HCT116 (cell line): ENCODE data around the gene SSB. TPM values are rescaled to one million over a fixed set of nuclear protein-coding genes. Genes with fewer than 3 reads are reported as not detected.

Experiments used
- ATAC-seq: fragments of 200-7000 bp; cut with Tn5 transposase; 2 replicates; pipeline ENCODE4 v1.9.1; 2020; ENCODE audit warnings: mild to moderate bottlenecking, moderate library complexity
- BruUV-seq: library from RNA; stranded (reverse); fragments of 400-500 nt; replicated peaks from 2 replicates; lab custom pipeline; 2021; lab: Mats Ljungman, UMichigan
- CTCF ChIA-PET: fragments of 300-600 bp; sonication (Branson Sonifier 250); formaldehyde crosslinking; loops from one replicate; lab custom pipeline; 2021; ENCODE audit warnings: antibody characterized with exemption; lab: Charles Lee
- POLR2A ChIA-PET: fragments of 300-600, 350-600 bp; sonication (Branson Sonifier 250); formaldehyde crosslinking; loops from one replicate; lab custom pipeline; 2021; ENCODE audit warnings: antibody characterized with exemption; lab: Charles Lee
- RAD21 ChIA-PET, 2 experiments: fragments of 300-600 bp; sonication (Branson Sonifier 250); formaldehyde crosslinking; loops; one replicate each; lab custom pipeline; 2023; ENCODE audit warnings: low total read pairs in 2 of 2; ENCODE audit not compliant: uncharacterized antibody in 2 of 2, unreplicated experiment in 2 of 2, low non-redundant PET in 1 of 2; lab: Charles Lee
- DNase-seq: peaks from one replicate; pipeline ENCODE4 v3.0.0-alpha.2; 2010; ENCODE audit warnings: low read depth, low spot score
- H2AFZ ChIP-seq: fragments of 200-600 bp; shearing (Covaris generic), sonication (generic); 2 replicates; pipeline ENCODE4 v1.6.1; 2017; ENCODE audit warnings: low read depth, mixed run types, mixed read lengths, antibody characterized with exemption, low read length; ENCODE audit not compliant: poor library complexity, severe bottlenecking
- H3K27ac ChIP-seq: 2 replicates; pipeline ENCODE4 v1.5.1; 2012; ENCODE audit warnings: low read depth, low read length
- H3K27me3 ChIP-seq: fragments of 200-600 bp; sonication (generic); 2 replicates; pipeline ENCODE4 v1.6.1; 2016; ENCODE audit warnings: mixed run types, low read length, mixed read lengths; ENCODE audit not compliant: insufficient read depth
- H3K36me3 ChIP-seq, 2 experiments: fragments of 200-500 bp in 1 of 2; fragments of 200-600 bp in 1 of 2; sonication (Bioruptor generic) in 1 of 2; sonication (generic) in 1 of 2; 2 replicates each; pipeline versions ENCODE4 v1.5.1 to v1.6.1; 2014 to 2016; ENCODE audit warnings: low read length in 2 of 2, inconsistent platforms in 1 of 2, mixed read lengths in 1 of 2, mixed run types in 1 of 2; ENCODE audit not compliant: insufficient read depth in 2 of 2, control insufficient read depth in 1 of 2
- H3K4me1 ChIP-seq, 2 experiments: fragments of 200-600 bp in 1 of 2; sonication (generic) in 1 of 2; 2 replicates each; pipeline versions ENCODE4 v1.5.1 to v1.6.1; 2012 to 2017; ENCODE audit warnings: low read length in 2 of 2, inconsistent platforms in 1 of 2, mild to moderate bottlenecking in 1 of 2, mixed read lengths in 1 of 2, mixed run types in 1 of 2, moderate library complexity in 1 of 2; ENCODE audit not compliant: insufficient read depth in 2 of 2, control insufficient read depth in 1 of 2
- H3K4me2 ChIP-seq: fragments of 200-600 bp; sonication (generic); 2 replicates; pipeline ENCODE4 v1.6.1; 2017; ENCODE audit warnings: mixed run types, low read length, mixed read lengths
- H3K4me3 ChIP-seq, 2 experiments: fragments of 200-600 bp in 1 of 2; sonication (generic) in 1 of 2; replicated peaks in 1 of 2; 2 replicates each; pipeline ENCODE4 v1.5.1; 2011 to 2016; ENCODE audit warnings: low read length in 2 of 2, control low read depth in 1 of 2, low read depth in 1 of 2, mild to moderate bottlenecking in 1 of 2, mixed read lengths in 1 of 2, mixed run types in 1 of 2
- H3K79me2 ChIP-seq: fragments of 200-600 bp; sonication (generic); 2 replicates; pipeline ENCODE4 v1.6.1; 2017; ENCODE audit warnings: mild to moderate bottlenecking, mixed run types, low read length, moderate library complexity, mixed read lengths; ENCODE audit not compliant: insufficient read depth
- H3K9ac ChIP-seq: fragments of 200-600 bp; sonication (generic); 2 replicates; pipeline ENCODE4 v1.6.1; 2016; ENCODE audit warnings: low read length, mixed read lengths
- H3K9me2 ChIP-seq: fragments of 200-600 bp; sonication (generic), shearing (Covaris generic); 2 replicates; pipeline ENCODE4 v1.6.1; 2017; ENCODE audit warnings: mixed run types, mild to moderate bottlenecking, moderate library complexity; ENCODE audit not compliant: insufficient read depth
- H3K9me3 ChIP-seq, 2 experiments: fragments of 200-500 bp in 1 of 2; fragments of 200-600 bp in 1 of 2; sonication (Bioruptor generic) in 1 of 2; sonication (generic) in 1 of 2; 2 replicates each; pipeline ENCODE4 v1.6.1; 2014 to 2017; ENCODE audit warnings: low read length in 2 of 2, mixed read lengths in 2 of 2, inconsistent platforms in 1 of 2, low read depth in 1 of 2, mild to moderate bottlenecking in 1 of 2, mixed run types in 1 of 2, moderate library complexity in 1 of 2; ENCODE audit not compliant: control insufficient read depth in 1 of 2, insufficient read depth in 1 of 2
- H4K20me1 ChIP-seq: fragments of 200-600 bp; sonication (generic), shearing (Covaris generic); 2 replicates; pipeline ENCODE4 v1.6.1; 2017; ENCODE audit warnings: mixed run types, mild to moderate bottlenecking, moderate library complexity; ENCODE audit not compliant: insufficient read depth
- JUND ChIP-seq: IDR thresholded peaks from 2 replicates; pipeline ENCODE4 v1.6.1; 2012
- RAD21 ChIP-seq: IDR thresholded peaks from 2 replicates; pipeline ENCODE4 v1.6.1; 2012; ENCODE audit warnings: low read depth, mild to moderate bottlenecking
- SRF ChIP-seq: IDR thresholded peaks from 2 replicates; pipeline ENCODE4 v1.6.1; 2012; ENCODE audit warnings: low read depth
- ZNF274 ChIP-seq: fragments of 200-500 bp; sonication (Bioruptor generic); IDR thresholded peaks from 2 replicates; pipeline ENCODE4 v1.6.1; 2014; ENCODE audit warnings: mild to moderate bottlenecking, low read depth, low read length, inconsistent platforms
- intact Hi-C: fragments of 100-400 bp; cut with micrococcal nuclease; formaldehyde crosslinking; loops from 2 replicates; pipeline ENCODE4 v1.10.0; 2022
- total RNA-seq: library from RNA; stranded (reverse); gene quantifications from one replicate; pipeline ENCODE4 v1.2.1, GENCODE V29; 2021; ENCODE audit not compliant: unreplicated experiment
- TF ChIP-seq, protein P1 (sequence below): IDR thresholded peaks from 2 replicates; pipeline ENCODE4 v1.6.1; 2012
- TF ChIP-seq, protein P2 (sequence below): IDR thresholded peaks from 2 replicates; pipeline ENCODE4 v1.6.1; 2011; ENCODE audit warnings: mild to moderate bottlenecking, low read length, moderate library complexity; ENCODE audit not compliant: insufficient replicate concordance; ENCODE audit errors: extremely low read depth

The SSB gene
- total RNA-seq, 1 experiment from 2014 or later: 117 TPM

DNA sequence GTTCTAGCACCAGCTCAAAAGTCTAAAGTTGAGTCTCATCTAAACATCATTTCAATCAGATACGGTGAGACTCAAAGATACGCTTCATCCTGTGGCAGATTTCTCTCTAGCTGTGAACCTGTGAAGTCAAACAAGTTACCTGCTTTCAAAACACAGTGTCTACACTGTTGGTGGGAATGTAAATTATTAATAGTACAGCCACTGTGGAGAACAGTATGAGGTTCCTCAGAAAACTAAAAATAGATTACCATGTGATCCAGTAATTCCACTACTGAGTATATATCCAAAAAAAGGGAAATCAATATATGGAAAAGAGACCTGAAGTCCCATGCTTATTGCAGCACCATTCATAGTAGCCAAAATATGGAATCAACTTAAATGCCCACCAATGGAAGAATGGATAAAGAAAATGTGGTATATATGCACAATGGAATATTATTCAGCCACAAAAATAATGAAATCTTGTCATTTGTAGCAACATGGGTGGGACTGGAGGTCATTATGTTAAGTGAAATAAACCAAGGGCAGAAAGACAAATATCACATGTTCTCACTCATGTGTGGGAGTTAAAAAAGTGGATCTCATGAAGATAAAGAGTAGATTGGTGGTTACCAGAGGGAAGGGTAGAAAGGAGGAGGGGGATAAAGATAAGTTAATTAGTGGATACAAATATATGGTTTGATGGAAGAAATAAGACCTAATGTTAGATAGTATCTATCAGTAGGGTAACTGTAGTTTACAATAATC lies 40.2 kb downstream of the SSB start:
- TF ChIP-seq RAD21 (no peak), SRF (no peak), JUND (no peak), ZNF274 (no peak)
- TF ChIP-seq, protein P1, sequence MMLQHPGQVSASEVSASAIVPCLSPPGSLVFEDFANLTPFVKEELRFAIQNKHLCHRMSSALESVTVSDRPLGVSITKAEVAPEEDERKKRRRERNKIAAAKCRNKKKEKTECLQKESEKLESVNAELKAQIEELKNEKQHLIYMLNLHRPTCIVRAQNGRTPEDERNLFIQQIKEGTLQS: no peak
- TF ChIP-seq, protein P2, sequence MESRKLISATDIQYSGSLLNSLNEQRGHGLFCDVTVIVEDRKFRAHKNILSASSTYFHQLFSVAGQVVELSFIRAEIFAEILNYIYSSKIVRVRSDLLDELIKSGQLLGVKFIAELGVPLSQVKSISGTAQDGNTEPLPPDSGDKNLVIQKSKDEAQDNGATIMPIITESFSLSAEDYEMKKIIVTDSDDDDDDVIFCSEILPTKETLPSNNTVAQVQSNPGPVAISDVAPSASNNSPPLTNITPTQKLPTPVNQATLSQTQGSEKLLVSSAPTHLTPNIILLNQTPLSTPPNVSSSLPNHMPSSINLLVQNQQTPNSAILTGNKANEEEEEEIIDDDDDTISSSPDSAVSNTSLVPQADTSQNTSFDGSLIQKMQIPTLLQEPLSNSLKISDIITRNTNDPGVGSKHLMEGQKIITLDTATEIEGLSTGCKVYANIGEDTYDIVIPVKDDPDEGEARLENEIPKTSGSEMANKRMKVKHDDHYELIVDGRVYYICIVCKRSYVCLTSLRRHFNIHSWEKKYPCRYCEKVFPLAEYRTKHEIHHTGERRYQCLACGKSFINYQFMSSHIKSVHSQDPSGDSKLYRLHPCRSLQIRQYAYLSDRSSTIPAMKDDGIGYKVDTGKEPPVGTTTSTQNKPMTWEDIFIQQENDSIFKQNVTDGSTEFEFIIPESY: no peak
- H3K4me1 ChIP-seq: no peaks in the 10 kb centered on the region; a peak in 1 of 4 replicates
- H3K79me2 ChIP-seq: peaks cover 58% of the 10 kb centered on the region
- H3K36me3 ChIP-seq: no peaks in the 10 kb centered on the region
- H3K27me3 ChIP-seq: no peaks in the 10 kb centered on the region
- ChIA-PET CTCF (no interaction called here), RAD21 (no interaction called here), POLR2A (interaction anchor here (0.7 kb wide), 1 partner anchor 27 kb away, joined by 4 read pairs; no protein-coding TSS in a partner anchor)
- no peaks in the 10 kb centered on the region for H3K9me3 ChIP-seq
- no peaks in the 10 kb centered on the region for H4K20me1 ChIP-seq
- no peak overlapping the region for H2AFZ ChIP-seq
- intact Hi-C loops: no loop called here
- no peak overlapping the region for H3K4me2 ChIP-seq
- BruUV-seq: no TSS peak
- no peaks in the 10 kb centered on the region for H3K9me2 ChIP-seq
- no peak overlapping the region for H3K4me3 ChIP-seq
- DNase-seq (no peak), ATAC-seq (no peak)
- H3K27ac ChIP-seq: no peak overlapping the region
- H3K9ac ChIP-seq: no peak overlapping the region
